HG02981 (cell line): Measurements from ENCODE around the gene FHOD3.

Experiments
- ATAC-seq: cut with Tn5 transposase; IDR thresholded peaks from one replicate; pipeline ENCODE4 v1.9.1; 2021; ENCODE audit warnings: mild to moderate bottlenecking, moderate library complexity; ENCODE audit not compliant: unreplicated experiment

FHOD3 gene

DNA sequence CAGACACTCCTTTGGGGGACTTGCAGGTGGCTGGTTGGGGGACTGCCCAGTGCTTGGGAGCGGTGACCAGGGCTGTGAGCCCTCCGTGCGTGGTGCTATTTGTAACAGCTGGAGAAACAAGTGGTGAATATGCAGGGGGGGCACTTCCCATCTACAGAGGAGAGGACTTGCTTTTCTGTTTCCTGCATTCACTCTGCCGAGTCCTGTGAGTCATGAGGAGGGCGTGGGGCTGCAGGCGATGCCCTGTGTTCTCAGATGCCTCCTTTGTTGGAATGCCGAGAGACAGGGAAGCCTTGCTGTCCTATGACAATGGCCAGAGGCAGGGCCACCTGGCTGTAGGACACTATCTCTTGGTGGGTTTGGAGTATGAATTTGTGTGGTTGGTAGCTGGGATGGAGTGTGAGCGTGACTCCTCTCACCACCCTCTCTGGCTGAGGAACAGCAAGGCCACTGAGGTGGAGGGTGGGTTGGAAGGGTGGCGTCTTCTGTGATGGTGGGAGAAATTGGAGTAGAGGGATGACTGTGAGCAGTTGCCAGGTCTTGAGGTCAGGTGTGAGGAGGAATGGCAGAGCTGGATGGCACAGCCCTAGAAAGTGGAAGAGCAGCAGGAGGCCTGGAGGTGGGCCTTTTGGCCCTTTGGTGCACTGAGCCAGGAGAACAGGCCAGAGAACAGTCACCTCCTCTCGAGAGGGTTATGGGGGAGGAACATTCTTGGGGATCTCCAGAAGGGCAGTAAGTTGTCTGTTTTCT, 24.3 kb downstream of the FHOD3 start:
- ATAC-seq: no peak

DNA sequence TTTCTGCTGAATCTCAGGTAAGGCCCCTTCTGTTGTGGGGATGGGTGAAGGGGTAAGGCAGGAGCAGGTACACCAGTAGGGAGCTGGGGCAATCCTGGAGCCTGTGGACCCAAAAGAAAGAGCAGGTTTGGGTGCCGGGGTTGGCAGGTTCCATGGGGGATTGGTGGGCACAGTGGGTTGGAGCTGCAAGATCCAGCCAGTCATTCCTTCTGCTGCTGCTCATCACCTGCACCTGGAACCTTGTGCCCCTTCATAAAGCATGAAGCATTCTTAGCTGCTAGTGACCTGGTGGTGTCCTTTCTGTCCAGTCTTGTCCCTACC, 24.9 kb downstream of the FHOD3 start:
- ATAC-seq: no peak

DNA sequence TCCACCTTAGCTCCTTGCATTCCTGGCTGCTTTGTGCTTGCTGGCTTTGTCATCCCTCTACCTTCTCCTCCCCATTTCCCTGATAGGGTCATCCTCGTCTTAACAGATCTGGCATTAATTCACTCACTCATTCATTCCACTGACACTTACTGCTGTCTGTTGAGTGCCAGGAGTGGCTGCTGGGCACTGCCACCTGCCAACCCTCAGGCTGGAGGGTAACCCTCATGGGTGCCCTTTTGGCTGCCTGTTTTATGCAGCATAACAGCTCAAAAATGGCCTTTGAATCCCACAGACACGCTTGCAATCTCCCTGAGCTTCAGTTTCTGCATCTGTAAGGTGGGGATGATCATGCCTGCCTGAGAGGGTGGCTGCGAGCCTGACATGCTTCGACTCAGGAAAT, 25.2 kb downstream of the FHOD3 start:
- no peak for ATAC-seq

GRCh38 chr18:36323421-36323820, 25.9 kb downstream of the FHOD3 start:
- ATAC-seq: no peak

DNA sequence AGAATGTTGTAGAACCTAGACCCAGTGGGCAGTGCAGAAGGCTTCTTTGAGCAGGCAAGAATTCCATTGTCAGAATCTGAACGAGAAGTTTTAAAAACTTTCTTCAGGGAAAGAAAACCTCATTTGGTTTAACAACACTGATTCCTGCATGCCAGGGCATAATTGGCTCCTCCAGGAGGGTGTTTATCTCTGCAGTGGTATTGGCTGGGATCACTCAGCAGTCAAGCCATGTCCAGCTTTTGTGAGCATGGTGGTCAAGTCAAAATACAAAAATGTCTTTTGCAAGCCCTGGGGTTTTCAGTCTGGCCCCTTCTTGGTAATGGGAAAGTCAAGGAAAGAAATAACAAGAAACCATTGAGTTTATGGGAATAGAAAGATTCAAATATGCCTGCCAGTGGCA, 28.3 kb downstream of the FHOD3 start:
- no peak for ATAC-seq

DNA sequence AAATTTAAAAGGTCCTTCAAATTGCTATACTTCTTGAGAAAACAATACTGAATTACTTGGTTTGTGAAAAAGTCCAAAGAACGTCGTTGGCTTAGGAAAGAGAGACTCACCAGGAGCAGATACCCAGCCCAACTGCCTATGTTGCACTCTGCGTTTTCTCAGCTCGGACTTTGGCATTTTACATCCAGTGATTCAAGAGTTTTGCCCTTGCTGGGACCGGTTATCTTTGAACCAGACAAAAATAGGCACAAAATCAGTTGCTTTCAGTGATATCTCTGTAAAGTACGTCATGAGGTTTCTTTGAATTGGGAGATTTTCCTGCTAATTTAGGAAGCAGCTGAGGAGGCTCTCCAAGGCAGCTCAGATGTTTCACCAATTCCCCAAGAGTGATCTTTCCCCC, 29.3 kb downstream of the FHOD3 start:
- no peak for ATAC-seq

DNA sequence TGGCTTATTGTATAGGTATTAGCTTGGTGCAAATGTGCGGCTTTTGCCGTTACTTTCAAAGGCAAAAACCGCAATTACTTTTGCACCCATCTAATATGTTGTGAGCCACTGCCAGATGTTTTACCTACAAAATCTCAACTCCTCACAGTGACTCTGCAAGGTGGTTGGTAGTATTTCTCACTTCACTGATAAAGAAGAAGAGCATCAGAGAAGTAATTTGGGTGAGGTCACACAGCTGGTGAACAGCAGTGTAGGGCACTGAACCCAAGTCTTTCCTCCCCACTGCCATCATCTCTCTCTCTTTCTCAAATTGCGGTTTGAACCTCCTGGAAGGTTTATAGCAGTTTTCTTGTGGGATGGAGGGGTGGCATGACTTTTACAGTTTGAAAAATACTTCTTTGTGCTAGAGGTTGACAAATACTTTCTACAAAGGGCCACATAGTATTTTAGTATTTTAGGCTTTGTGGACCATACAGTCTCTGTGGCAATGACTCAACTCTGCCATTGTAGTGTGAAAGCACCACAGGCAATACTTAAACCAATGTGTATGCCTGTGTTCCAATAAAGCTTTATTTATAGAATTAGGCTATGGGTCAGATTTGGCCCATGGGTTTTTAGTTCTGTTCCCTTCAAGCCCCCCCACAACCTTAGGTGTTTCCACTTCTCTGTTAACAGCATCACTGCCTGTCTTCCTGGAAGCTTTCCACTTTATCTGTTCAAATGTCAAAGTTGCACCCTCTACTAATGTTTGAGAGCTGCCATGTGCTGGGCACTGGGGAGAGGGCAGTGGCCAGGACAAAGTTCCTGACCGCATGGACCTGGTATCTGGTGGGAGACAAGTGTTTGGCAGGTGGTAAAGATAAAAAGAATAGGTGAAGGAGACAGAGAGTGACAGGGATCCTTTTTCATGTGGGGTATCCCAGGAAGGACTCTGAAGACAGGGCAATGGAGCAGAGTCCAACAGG, 30.1 kb downstream of the FHOD3 start:
- no peak for ATAC-seq

GRCh38 chr18:36328385-36328858, 30.9 kb downstream of the FHOD3 start:
- no peak for ATAC-seq

GRCh38 chr18:36328916-36329315, 31.4 kb downstream of the FHOD3 start:
- no peak for ATAC-seq

DNA sequence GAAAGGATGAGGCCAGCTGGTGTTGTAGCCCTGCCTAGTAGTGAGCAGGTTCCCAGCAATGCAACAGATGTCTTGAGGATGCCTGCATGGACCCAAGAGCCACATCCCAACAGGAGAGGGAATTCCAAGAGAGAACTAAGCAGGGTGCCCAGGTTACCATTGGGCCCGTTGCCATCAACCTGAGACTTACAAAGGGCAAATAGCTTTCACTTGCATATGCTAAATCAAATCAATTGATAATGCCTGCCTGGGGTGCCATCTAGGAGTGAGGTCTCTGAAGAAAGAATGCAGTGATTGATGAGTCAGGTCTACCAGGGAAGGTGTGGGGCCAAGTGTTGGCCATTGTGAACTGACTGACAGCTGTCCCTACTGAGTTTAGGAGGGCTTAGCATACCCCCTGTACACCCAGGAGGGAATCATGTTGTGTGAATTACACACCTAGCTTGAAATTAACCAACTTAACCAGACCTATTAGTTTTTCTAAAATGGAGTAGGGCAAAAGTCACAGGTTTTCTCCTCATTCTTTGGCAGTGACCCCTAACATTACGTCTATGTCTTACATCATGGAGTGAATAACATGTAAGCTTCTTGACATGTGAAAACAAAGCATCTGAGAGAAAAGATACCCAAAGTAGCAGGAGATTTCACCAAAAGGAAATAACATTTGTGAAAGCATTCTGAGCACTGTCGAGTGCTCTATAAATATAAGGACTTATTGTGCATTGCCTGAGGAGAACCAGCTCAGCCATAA, 32.3 kb downstream of the FHOD3 start:
- ATAC-seq: no peak

DNA sequence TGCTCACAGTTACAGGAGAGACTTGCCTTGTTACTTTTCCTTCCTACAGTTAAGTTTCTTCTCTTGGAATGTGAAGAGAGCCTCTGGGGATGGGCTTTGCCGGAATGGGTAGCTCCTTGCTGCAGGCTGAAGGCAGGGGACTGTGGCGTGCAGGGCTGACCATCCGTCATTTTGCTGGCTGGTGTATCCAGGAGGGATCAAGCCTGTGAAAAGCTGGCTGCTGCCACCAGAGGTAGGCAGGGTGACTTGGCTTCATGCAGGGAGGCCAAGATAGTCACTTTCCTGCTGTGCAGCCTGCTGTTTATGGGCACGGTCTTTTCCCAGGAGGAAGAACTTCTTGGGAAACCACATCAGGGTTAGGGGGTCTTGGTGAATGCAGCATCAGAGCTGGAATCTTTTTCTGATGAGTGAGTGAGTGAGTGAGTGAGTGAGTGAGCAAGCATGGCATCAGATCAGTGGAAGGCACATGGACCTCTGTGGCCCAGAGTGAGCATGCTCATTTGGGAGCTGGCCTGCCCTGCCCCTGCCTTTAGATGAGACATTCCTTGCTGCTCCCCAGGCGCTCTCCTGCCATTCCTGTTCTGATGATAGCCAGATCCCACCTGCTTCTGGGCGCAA, 33.0 kb downstream of the FHOD3 start:
- ATAC-seq: no peak

DNA sequence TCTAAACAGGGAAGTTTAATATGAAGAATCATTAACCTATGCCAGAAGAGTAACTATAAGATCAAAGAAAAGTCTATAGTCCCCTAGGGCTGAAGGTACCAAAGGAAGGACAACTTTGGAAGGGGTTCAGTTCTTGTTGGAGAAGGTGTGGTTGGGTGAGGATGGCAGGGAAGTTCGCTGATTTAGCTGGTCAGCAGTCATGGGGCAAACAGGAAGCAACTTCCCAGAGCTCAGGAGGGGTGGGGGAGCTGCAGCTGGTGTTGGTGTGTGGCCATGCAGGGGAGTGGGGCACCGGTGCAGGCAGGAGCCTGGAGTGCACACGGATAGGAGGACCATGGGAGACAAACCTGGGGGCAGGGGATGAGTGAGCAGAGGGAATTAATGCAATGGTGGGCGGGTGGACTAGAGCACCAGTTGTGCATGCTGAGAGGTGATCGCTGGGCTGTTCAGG, 34.0 kb downstream of the FHOD3 start:
- no peak for ATAC-seq

DNA sequence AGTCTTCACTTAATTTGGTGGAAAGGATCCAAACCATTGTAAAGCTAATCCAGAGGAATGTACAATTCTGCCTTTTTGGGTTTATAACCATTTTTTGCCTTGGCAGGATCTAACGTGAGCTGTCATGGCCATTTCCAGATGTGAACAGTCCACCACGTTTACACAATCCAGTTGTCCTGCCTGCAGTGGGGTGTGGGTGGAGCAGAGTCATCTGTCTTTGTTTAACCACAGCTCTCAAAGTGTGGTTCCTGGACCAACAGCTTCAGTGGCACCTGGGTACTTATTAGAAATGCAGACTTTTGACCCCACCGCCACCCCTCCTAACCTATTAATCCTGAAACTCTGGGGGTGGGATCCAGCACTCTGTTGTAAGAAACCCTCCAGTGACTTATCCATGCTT, 35.9 kb downstream of the FHOD3 start:
- ATAC-seq: no peak

GRCh38 chr18:36334798-36335197, 37.3 kb downstream of the FHOD3 start:
- no peak for ATAC-seq

DNA sequence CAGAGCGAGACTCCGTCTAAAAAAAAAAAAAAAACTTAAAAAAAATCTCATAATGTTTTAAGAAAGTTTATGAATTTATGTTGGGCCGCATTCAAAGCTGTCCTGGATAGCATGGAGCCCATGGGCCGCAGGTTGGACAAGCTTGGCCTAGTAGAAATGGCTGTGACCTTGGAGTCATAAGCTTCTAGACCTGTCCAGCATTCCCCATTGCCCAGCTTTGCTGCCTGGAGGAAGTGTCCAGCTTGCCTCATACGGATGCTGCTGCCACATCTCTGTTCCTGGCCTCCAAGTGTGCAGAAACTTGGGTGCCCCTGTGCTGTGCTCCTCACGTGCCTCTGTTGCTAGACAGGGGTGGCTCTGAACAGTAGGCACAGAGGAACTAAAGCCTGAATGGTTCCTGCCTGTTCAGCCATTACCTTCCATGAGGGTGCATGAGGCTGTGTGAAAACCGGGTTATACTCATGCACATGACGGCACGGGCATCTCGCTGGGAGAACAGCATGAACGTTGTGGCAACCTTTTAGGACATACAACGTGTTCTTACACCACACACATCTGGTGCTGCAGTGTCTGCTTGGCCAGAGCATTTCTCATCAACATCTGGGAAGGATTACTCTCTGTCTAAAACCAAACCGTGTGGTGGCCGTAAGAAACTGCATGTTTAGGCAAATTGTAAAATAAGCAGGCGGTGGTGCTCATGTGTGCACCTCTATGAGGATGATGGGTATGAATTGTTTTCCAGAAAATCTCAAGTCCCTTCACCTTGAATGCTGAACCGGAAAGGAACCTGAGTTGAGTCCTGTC, 38.2 kb downstream of the FHOD3 start:
- ATAC-seq: no peak

- no peak for ATAC-seq
Observed at GRCh38 chr18:36337679-36338402, 40.3 kb downstream of the FHOD3 start.

- no peak for ATAC-seq
Observed at GRCh38 chr18:36338403-36338933, 41.0 kb downstream of the FHOD3 start.

DNA sequence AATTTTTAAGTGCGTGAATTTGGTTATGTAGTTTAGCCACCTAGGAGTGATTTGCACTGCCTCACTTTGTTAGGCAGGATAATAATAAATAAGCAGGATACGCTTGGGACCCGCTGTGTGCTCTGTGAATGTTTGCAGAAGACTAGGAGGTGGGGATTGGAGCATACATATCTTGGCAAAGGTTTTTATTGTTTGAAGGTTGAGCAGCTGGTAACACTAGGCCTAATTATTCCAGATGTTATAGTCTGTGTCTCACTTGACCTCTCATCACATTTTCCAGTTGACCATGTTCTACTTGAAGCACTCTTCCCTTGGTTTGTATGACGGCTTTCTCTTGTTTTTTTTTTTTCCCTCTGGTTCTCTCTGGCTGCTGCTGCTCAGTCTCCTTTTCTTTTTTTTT, 42.7 kb downstream of the FHOD3 start:
- ATAC-seq: no peak

DNA sequence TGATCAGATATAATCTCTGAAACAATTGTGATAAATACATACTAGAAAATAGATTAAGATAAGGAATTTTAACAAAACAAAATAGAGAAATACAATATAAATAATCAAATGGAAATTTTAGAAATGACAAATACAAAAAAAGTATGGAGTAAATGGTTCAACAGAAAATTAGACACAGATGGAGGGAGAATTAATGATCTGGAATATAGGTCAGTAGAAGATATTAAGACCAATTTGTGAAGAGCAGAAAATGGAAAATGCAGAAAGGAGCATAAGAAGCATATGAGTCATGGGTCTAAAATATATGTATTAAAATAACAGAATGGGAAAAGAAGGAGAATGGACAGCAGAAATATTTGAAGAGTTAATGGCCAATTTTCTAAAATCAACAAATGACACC, 44.4 kb downstream of the FHOD3 start:
- ATAC-seq: no peak
